ENCODE measurements around the gene HEATR5A.
"Not testable (repeated sequence)": the region's sequence is repeated elsewhere in the genome, so short reads cannot be mapped to it uniquely, and the experiment has no call there.

HEATR5A gene

DNA sequence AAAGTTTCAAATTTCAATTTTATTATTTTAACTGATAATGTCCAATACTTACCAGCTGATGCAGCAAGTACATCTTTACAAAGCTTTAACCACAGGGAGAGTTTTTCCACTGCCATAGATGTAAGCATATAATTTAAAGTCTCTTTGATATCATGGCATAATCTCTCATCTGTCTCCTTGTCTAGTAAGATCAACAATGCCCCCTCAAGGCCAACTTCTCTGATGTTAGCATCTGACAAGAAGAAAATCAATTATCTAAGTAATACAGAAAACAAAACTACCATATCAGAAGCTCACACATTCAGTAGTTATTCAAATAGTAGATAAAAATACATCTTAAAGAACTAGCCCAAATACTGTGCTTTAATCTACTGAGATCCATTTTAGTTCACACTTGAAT lies 94.2 kb downstream of the HEATR5A start:
- no peak for DNase-seq (ENCODE audit: low read depth)

DNA sequence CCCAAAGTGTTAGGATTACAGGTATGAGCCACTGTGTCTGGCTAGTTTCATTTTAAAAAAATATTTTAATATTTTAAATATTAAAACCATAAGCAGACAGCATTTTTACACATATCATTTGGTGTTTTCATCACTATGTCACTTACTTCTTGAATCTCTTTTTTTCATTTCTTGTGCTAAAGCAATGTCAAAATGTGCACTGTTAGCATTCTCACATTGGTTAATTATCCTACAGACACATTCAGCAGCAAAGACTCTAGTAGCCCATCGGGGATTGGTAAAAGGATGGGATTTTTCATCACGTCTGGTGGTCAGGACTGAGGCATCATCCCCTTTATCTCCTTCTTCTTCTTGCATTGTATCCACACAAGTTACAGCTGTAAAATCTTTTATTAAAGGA lies 96.9 kb downstream of the HEATR5A start:
- DNase-seq (ENCODE audit: low read depth), result no peak

DNA sequence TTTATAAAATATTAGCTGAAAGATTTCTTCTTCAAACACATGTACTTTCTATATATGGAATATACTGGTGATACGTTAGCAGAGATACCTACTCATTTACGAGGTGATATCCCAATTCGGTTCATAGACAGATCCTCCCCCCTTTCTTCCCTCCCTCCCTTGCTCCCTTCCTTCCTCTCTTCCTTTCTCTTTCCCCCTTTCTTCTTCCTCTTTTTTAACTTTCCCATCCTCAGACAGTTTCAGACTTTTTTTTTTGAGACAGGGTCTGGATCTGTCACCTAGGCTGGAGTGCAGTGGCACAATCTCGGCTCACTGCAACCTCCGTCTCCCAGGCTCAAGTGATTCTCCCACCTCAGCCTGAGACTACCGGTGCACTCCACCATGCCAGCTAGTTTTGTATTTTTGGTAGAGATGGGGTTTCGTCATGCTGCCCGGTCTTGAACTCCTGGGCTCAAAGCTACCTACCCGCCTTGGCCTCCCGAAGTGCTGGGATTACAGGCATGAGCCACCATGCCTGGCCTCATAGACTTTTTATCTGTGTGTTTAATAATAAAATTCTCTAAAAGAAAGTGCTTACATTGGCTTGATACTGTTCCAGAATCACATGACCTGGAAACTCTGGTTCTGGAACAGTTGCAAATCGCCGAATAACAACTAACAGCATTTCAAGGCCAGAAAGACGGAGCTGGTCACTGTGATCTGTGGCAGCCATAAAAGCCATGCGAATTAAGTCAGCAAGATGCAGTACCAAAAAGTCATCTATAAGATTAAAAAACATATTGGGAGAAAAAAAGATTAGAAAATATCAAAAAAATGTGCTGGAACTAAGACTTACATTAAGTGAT lies 99.2 kb downstream of the HEATR5A start:
- DNase-seq (ENCODE audit: low read depth), result no peak

DNA sequence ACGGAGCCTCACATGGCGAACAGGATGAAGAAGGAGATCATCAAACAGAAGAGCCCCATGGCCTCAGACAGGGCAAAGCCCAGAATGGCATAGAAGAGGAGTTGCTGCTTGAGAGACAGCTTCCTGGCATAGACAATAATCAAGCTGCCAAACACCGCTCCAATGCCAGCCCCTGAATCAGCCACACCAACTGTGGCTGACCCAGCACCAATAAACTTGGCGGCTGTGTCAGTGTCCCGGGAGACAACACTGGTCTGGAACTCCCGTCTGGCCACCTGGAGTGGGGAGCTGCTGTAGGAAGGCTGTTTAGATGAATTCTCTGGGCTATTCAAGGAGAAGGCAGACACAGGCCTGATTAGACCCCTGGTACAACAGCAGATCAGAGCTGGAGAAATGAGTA lies 100.1 kb downstream of the HEATR5A start:
- no peak for DNase-seq (ENCODE audit: low read depth)

GRCh38 chr14:31319701-31320100 lies 100.6 kb downstream of the HEATR5A start:
- no peak for DNase-seq (ENCODE audit: low read depth)

DNA sequence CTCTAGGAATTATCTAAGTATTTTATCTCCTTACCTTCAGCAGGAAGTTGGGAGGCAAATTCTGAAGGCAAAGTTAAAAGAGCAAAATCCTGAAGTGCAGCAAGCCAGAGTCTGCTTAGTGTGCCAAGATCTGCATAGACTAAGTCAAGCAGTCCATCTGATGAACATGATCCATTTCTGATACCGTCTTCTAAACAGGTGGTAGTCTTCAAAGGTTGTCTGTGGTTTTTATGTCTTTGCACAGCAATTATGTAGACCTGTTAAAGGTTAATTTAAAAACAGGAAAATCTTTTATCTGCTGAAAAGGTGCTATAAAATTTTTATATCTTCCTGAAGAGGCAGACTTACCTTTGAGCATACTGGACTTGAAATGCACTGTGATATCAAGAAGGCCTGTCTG lies 107.4 kb downstream of the HEATR5A start:
- DNase-seq (ENCODE audit: low read depth), result no peak

DNA sequence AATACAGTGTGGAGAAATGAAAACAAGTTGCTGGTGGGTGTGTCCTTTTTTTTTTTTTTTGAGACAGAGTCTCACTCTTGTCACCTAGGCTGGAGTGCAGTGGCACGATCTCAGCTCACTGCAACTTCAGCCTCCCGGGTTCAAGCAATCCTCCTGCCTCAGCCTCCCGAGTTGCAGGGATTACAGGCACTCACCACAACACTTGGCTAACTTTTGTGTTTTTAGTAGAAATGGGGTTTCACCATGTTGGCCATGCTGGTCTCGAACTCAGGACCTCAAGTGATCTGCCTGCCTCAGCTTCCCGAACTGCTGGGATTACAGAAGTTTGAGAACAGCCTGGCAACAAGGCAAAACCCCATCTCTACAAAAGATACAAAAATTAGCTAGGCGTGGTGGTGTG lies 108.0 kb downstream of the HEATR5A start:
- not testable (repeated sequence) for DNase-seq (ENCODE audit: low read depth)

GRCh38 chr14:31307618-31308017 lies 112.7 kb downstream of the HEATR5A start:
- no peak for DNase-seq (ENCODE audit: low read depth)

DNA sequence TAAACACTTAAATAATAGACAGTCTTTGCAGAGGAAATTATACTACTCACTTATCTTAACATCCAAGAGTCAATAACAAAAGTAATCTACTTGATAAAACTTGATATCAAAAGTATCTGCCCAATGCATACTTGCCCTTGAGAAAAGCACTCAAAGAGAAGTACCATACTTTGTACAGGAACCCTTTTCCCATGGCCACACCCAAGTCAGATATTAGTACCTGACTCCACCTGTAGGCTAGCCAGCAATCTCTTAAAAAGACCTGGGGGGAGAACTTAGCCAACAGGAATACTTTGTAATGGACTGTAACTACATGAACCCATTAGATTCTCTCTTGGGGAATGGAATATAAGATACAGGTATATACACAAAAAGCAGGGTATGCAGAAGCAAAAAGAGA lies 113.2 kb downstream of the HEATR5A start:
- no peak for DNase-seq (ENCODE audit: low read depth)

DNA sequence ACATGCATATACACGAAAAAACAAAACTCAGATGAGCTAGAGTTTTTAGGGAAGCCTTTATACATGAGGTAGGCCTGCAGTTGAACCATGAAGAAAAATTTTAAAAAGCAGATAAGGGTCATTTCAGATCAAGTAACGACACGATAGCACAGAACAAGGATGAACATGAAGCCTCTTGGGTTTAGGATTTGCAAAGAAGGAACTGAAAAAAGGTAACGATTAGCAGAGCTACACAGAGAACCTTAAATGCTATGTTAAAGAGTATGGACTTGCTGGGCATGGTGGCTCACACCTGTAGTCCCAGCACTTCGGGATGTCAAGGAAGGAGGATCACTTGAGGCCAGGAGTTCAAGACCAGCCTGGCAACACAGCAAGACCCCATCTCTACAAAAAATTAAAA lies 116.7 kb downstream of the HEATR5A start:
- DNase-seq (ENCODE audit: low read depth), result no peak

DNA sequence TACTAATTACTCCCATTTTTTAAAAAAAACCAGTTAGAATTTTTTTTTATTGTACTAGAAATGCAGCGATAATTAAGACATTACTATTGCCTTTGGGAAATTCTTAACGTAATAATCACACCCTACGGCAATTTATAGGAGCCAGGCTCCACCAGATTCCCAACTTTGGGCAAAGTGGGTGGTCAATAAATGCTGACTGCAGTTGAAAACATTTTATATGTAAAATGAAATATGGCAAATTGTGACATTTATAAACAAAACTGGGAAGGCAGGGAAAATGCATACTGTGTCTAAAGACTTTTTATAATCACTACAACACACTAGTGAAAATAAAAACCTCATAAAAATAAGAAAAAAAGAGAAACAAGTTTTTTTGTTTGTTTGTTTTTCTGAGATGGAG lies 119.5 kb downstream of the HEATR5A start:
- no peak for DNase-seq (ENCODE audit: low read depth)

DNA sequence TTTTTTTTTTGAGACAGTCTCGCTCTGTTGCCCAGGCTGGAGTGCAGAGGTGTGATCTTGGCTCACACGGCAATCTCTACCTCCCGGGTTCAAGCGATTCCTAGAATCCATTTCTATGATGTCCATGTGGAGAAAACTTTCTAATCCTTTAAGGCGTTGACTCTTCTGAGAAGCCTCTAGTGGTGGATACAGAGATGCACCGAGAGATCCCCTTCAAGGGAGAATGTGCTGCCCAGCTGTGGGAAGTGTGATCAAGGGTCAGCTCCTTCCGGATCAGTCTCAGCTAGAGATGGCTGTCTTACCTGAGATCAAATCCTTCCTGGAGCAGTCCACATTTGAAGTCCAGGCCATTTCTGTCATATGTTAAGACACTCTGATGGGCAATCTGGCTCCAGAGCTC lies 120.1 kb downstream of the HEATR5A start:
- DNase-seq (ENCODE audit: low read depth), result no peak

- no peak for DNase-seq (ENCODE audit: low read depth)
Measured at GRCh38 chr14:31297701-31298344, 122.5 kb downstream of the HEATR5A start.

DNA sequence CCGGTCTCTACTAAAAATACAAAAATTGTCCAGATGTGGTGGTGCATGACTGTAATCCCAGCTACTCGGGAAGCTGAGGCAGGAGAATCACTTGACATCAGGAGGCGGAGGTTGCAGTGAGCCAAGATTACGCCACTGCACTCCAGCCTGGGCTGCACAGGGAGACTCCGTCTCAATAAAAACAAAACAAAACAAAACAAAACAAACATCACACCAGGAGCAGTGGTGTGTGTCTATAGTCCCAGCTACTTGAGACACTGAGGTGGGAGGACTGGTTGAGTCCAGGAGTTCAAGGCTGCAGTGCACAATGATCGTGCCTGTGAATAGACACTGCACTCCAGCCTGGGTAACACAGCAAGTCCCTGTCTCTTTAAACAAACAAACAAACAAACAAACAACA lies 123.2 kb downstream of the HEATR5A start:
- no peak for DNase-seq (ENCODE audit: low read depth)

- no peak for DNase-seq (ENCODE audit: low read depth)
Measured at GRCh38 chr14:31294746-31295405, 125.5 kb downstream of the HEATR5A start.

DNA sequence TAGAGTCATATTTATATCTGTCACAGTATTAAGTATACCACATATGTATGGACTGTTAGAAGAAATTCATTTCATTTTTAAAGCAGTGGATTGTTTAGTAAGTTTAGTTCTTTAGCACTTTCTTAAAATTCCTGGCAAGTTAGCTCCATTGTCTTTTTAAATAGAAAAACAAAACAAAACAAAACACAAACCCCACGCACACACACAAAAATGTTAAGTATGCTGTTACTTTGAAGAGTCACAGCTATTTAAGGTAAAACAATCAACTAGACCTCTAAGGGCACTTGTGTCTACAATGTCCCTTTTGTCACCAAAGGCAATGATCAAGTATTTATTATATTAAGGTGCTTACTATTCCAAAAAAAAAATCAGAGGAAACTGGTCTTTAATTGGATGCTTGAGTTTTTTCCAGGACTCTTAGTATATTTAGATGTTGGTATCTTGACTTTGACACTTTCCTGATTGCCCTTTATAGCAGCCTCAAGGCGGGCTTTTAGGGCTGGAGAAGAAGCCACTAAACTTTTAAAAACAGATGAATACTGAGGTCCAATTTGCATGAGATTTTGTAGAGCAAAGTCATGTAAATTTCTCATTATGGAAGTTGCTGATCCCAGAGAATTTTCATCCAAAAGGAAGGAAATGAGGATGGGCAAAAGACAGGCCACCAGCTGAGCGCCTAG lies 127.3 kb downstream of the HEATR5A start:
- no peak for DNase-seq (ENCODE audit: low read depth)

- DNase-seq (ENCODE audit: low read depth), result no peak
Measured at GRCh38 chr14:31291210-31291609, 129.1 kb downstream of the HEATR5A start.

DNA sequence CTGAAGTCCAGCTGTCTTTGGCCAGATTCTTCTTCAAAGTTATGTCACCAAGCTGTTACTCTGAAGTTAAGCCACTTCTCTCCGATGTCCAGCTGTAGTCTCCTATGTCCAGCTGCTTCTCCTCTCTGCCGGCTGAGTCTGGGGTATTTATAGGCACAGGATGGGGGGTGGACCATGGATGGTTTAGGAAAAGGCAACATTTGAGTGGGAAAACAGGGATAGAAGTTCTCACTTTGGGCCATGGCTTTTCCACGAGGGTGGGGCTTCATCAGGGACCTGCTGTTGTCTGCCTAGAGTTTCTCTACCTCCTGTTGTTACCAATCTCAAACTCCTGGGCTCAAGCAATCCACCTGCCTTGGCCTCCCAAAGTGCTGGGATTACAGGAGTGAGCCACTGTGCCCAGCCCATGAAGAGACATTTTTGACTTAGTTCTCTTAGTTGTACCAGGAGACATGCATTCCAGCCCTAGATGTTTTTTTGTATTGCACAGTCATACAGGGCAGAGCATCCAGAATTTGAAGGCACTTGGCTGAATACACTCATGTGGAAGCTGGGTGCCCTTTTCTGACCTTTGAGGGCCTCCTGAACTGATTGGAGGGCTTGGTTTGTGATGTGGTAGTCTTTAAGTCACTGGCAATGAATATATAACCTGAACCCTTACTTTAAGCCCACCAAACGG lies 132.9 kb downstream of the HEATR5A start:
- DNase-seq (ENCODE audit: low read depth), result no peak

GRCh38 chr14:31286456-31287293 lies 133.7 kb downstream of the HEATR5A start:
- DNase-seq (ENCODE audit: low read depth), result no peak

- DNase-seq (ENCODE audit: low read depth), result no peak
Measured at GRCh38 chr14:31283578-31284252, 136.6 kb downstream of the HEATR5A start.

- no peak for DNase-seq (ENCODE audit: low read depth)
Measured at GRCh38 chr14:31283153-31283552, 137.2 kb downstream of the HEATR5A start.

All from stimulated activated CD8-positive, alpha-beta memory T cell treated with anti-CD3 and anti-CD28 coated beads, Interleukin-15, amount 100 ng/mL, for 24 hours (primary cell).